MM.1S (cell line): Measurements from ENCODE around the gene CCDC74A.
"Not testable (repeated sequence)": the region's sequence is repeated elsewhere in the genome, so short reads cannot be mapped to it uniquely, and the experiment has no call there.

ENCODE experiments used
- DNase-seq: peaks from one replicate; pipeline ENCODE4 v3.0.0-alpha.2; 2015
- H2AFZ ChIP-seq: fragments of 300-600 bp; sonication (generic); 2 replicates; pipeline ENCODE4 v1.6.0; 2016; ENCODE audit warnings: antibody characterized with exemption, low read length
- H3F3A ChIP-seq: fragments of 300-600 bp; sonication (generic); 2 replicates; pipeline ENCODE4 v1.6.1; 2016; ENCODE audit warnings: mild to moderate bottlenecking, antibody characterized with exemption, low read length, moderate library complexity, mixed read lengths; ENCODE audit not compliant: insufficient read depth
- H3K27ac ChIP-seq: fragments of 300-600 bp; sonication (generic); 2 replicates; pipeline ENCODE4 v1.5.1; 2016; ENCODE audit warnings: mild to moderate bottlenecking, low read length
- H3K27me3 ChIP-seq: fragments of 300-600 bp; sonication (generic); replicated peaks from 2 replicates; pipeline ENCODE4 v1.6.0; 2016; ENCODE audit warnings: low read length; ENCODE audit not compliant: insufficient read depth
- H3K36me3 ChIP-seq: fragments of 300-600 bp; sonication (generic); replicated peaks from 2 replicates; pipeline ENCODE4 v1.6.1; 2016; ENCODE audit warnings: mild to moderate bottlenecking, low read length, mixed read lengths; ENCODE audit not compliant: insufficient read depth
- H3K4me1 ChIP-seq: fragments of 300-600 bp; sonication (generic); 2 replicates; pipeline ENCODE4 v1.6.1; 2016; ENCODE audit warnings: low read length, mixed read lengths
- H3K4me2 ChIP-seq: fragments of 300-600 bp; sonication (generic); 2 replicates; pipeline ENCODE4 v1.6.0; 2016; ENCODE audit warnings: low read depth, low read length
- H3K4me3 ChIP-seq: fragments of 300-600 bp; sonication (generic); 2 replicates; pipeline ENCODE4 v1.5.1; 2016; ENCODE audit warnings: low read length, mixed read lengths
- H3K79me2 ChIP-seq: fragments of 300-600 bp; sonication (generic); 2 replicates; pipeline ENCODE4 v1.6.1; 2016; ENCODE audit warnings: mixed run types, low read length, mixed read lengths
- H3K9ac ChIP-seq: fragments of 300-600 bp; sonication (generic); 2 replicates; pipeline ENCODE4 v1.6.1; 2016; ENCODE audit warnings: low read length, mixed read lengths
- H3K9me2 ChIP-seq: fragments of 300-600 bp; sonication (generic); replicated peaks from 2 replicates; pipeline ENCODE4 v1.6.1; 2016; ENCODE audit warnings: mild to moderate bottlenecking, low read length, mixed read lengths; ENCODE audit not compliant: insufficient read depth
- H3K9me3 ChIP-seq: fragments of 300-600 bp; sonication (generic); replicated peaks from 2 replicates; pipeline ENCODE4 v1.6.1; 2016; ENCODE audit warnings: mild to moderate bottlenecking, low read length, mixed read lengths; ENCODE audit not compliant: insufficient read depth
- H4K20me1 ChIP-seq: fragments of 300-600 bp; sonication (generic); 2 replicates; pipeline ENCODE4 v1.6.1; 2016; ENCODE audit warnings: mild to moderate bottlenecking, low read length, moderate library complexity, mixed read lengths; ENCODE audit not compliant: insufficient read depth
- EZH2 ChIP-seq: fragments of 300-600 bp; sonication (generic); optimal IDR thresholded peaks from 2 replicates; pipeline ENCODE3; 2017; ENCODE audit warnings: low read depth, mild to moderate bottlenecking, antibody characterized with exemption, low read length, mixed read lengths
- EZH2phosphoT487 ChIP-seq: fragments of 300-600 bp; sonication (generic); IDR thresholded peaks from 2 replicates; pipeline ENCODE4 v1.6.1; 2018; ENCODE audit warnings: antibody characterized with exemption, low read length
- TF ChIP-seq, protein P1 (sequence below): fragments of 300-600 bp; sonication (generic); IDR thresholded peaks from 2 replicates; pipeline ENCODE4 v1.5.1; 2016; ENCODE audit warnings: antibody characterized with exemption, low read length, mixed read lengths

The CCDC74A gene

DNA sequence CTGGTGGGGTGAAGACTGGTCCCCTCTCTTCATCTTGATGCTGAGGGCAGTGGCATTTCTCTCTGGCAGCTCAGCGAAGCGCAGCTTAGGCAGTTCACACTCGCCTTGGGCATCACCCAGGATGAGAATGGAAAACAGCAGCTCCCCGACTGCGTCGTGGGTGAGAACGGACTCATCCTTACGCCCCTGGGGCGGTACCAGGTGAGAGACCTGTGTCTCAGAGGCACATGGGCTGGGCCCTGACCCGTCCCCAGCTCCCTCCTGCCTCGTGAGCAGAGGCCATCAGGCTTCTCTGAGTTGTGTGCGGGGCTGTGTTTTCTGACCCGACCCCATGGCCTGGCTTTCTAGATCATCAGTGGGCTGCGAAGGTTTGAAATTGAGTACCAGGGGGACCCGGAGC, 8.2 kb upstream of the CCDC74A start:
- Histone ChIP-seq H3K36me3 (no peaks in the 10 kb centered on the region), H4K20me1 (no peaks in the 10 kb centered on the region), H3K9ac (no peak overlapping the region), H3K4me1 (no peaks in the 10 kb centered on the region), H3K9me2 (no peaks in the 10 kb centered on the region), H3F3A (no peaks in the 10 kb centered on the region), H3K27ac (no peak overlapping the region), H3K4me2 (no peak overlapping the region), H3K79me2 (no peaks in the 10 kb centered on the region), H3K9me3 (no peaks in the 10 kb centered on the region), H2AFZ (no peak overlapping the region), H3K27me3 (no peaks in the 10 kb centered on the region), H3K4me3 (no peak overlapping the region)
- no peak for DNase-seq
- TF ChIP-seq, protein P1, sequence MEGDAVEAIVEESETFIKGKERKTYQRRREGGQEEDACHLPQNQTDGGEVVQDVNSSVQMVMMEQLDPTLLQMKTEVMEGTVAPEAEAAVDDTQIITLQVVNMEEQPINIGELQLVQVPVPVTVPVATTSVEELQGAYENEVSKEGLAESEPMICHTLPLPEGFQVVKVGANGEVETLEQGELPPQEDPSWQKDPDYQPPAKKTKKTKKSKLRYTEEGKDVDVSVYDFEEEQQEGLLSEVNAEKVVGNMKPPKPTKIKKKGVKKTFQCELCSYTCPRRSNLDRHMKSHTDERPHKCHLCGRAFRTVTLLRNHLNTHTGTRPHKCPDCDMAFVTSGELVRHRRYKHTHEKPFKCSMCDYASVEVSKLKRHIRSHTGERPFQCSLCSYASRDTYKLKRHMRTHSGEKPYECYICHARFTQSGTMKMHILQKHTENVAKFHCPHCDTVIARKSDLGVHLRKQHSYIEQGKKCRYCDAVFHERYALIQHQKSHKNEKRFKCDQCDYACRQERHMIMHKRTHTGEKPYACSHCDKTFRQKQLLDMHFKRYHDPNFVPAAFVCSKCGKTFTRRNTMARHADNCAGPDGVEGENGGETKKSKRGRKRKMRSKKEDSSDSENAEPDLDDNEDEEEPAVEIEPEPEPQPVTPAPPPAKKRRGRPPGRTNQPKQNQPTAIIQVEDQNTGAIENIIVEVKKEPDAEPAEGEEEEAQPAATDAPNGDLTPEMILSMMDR: no peak
- TF ChIP-seq EZH2: no peak

DNA sequence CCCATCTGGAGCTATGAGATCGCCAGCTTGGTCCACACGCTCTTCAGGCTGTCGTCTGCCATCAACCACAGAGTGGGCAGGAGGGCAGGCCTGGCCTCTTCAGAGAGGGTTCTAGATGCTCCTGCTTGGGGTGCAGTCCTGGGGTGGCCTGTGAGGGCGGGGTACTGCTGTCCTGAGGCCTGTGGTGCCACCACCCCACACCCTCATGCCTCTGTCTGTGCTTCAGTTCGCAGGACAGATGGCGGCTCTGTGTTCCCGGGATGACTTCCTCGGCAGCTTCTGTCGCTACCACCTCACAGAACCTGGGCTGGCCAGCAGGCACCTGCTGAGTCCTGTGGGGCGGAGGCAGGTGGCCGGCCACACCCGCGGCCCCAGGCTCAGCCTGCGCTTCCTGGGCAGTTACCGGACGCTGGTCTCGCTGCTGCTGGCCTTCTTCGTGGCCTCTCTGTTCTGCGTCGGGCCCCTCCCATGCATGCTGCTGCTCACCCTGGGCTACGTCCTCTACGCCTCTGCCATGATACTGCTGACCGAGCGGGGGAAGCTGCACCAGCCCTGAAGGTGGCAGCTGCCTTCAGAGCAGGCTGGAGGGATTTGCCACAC, 7.7 kb upstream of the CCDC74A start:
- not testable (repeated sequence) for H3K27me3 ChIP-seq, H3K4me2 ChIP-seq, H2AFZ ChIP-seq, DNase-seq, H3K27ac ChIP-seq, H3K4me3 ChIP-seq, H3K79me2 ChIP-seq, H3K4me1 ChIP-seq, H3F3A ChIP-seq, H3K9me2 ChIP-seq, H3K9me3 ChIP-seq, H3K36me3 ChIP-seq, H4K20me1 ChIP-seq, H3K9ac ChIP-seq

DNA sequence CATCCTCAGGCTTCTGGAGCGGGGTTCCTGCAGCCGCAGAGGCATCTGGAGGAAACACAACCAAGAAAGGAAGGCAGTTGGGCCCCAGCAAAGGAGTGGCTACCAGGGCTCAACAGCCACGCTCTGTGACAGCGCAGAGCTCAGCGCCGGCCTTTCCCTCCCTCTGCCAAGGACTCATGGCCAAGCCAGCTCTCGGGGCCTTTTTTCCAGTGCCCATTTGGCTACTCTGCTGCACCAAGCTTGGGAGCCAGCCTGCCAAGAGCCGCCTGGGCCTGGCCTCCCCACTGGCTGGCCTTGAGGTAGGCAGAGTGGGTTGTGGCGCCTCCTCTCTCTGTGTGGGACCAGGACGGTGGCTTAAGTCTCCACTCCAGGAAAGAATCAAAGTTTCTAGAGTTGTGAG, 7.2 kb upstream of the CCDC74A start:
- Histone ChIP-seq H3K4me3 (no peak overlapping the region), H3K9me2 (no peaks in the 10 kb centered on the region), H3K4me1 (no peaks in the 10 kb centered on the region), H3F3A (no peaks in the 10 kb centered on the region), H3K9ac (no peak overlapping the region), H3K27me3 (no peaks in the 10 kb centered on the region), H3K9me3 (no peaks in the 10 kb centered on the region), H4K20me1 (no peaks in the 10 kb centered on the region), H2AFZ (no peak overlapping the region), H3K36me3 (no peaks in the 10 kb centered on the region), H3K27ac (no peak overlapping the region), H3K79me2 (no peaks in the 10 kb centered on the region), H3K4me2 (no peak overlapping the region)
- TF ChIP-seq EZH2 (no peak), EZH2phosphoT487 (no peak)
- TF ChIP-seq, protein P1: no peak
- no peak for DNase-seq

DNA sequence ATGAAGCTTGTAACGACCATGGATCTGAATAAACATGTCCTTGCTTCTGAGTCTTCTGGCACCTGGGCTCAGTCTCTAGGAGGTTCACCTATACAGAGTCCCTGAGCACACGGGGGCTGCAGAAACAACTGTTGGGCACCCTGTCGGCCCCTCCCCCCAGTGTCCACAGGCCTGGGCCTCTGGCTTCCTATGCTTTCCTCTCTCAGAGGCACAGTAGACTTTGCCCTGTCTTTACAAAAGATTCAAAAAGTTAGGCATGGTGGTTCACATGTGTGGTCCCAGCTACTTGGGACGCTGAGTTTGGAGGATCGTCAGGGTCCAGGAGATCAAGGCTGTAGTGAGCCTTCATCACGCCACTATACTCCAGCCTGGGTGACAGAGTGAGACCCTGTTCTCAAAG, 6.2 kb upstream of the CCDC74A start:
- DNase-seq, H3F3A ChIP-seq, H4K20me1 ChIP-seq, H3K79me2 ChIP-seq, H3K4me2 ChIP-seq, H3K36me3 ChIP-seq, H3K9me3 ChIP-seq, H3K27ac ChIP-seq, H2AFZ ChIP-seq, H3K9ac ChIP-seq, H3K4me3 ChIP-seq, H3K4me1 ChIP-seq, H3K27me3 ChIP-seq, H3K9me2 ChIP-seq: not testable (repeated sequence)
